ENCODE data around the gene FFAR2.
A peak's percentile ranks its signal among the peaks of the same experiment; 100 is the strongest.

Gene FFAR2

GRCh38 chr19:35425682-35426081, 22.4 kb upstream of the FFAR2 start:
- no peak for DNase-seq (ENCODE audit: low read depth in 3 of 3)

- no peak for DNase-seq (ENCODE audit: low read depth in 3 of 3)
These were observed 20.9 kb upstream of the FFAR2 start for GRCh38 chr19:35427187-35427586.

GRCh38 chr19:35429698-35430408, 18.2 kb upstream of the FFAR2 start:
- DNase-seq (ENCODE audit: low read depth in 3 of 3) = no peak

DNA sequence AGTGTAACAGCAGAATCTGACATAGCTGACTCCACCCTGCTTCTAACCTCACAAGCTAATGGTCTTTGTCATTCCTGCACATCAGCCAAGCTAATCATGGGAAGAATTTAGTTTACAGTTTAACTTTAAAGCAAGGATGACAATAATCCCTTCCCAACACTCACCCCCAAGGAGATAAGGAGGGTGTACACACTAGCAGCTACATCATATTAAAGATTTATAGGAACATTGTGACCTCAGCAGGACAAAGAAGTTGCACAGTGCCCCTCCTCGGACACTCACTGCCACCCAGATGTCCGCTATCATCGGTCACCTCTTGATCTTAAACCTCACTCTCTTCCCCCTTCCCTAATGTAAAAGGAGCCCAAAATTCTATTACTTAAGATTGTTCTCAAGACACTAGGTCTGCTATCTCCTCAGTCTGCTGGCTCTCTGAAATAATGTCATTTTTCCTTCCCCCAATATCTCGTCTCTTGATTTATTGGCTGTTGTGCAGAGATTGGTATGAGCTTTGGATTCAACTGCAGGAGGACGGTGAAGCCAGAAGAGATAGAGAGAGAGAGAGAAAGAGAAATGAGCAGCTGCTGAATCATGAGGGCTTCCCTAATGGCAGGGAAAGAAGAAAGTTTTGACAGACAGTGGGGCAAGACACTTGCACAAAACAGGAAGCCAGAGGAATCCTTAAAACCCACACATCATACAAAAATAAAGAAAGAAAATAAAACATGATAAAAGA, 17.5 kb upstream of the FFAR2 start:
- DNase-seq (ENCODE audit: low read depth in 3 of 3) = no peak

GRCh38 chr19:35431145-35431807, 16.8 kb upstream of the FFAR2 start:
- DNase-seq (ENCODE audit: low read depth in 3 of 3) = no peak

DNA sequence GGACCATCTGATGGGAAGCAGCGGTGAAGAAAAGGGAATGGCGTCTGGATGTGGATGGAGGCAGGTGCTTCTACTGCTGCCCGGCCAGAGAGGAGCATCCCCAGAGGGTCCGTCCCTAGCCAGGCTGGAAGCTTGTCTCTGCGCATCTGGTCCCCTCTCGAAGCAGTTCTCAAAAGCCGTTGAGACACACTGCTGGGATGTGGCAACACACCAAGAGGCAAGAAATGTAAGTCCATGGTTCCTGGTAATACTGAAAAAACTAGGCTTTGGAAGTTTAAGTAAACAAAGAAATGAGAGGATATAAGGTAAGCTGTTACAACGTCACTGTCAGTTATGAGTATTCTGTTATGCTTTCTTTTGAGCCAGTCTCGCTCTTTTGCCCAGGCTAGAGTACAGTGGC, 15.1 kb upstream of the FFAR2 start:
- DNase-seq (ENCODE audit: low read depth in 3 of 3) = no peak

DNA sequence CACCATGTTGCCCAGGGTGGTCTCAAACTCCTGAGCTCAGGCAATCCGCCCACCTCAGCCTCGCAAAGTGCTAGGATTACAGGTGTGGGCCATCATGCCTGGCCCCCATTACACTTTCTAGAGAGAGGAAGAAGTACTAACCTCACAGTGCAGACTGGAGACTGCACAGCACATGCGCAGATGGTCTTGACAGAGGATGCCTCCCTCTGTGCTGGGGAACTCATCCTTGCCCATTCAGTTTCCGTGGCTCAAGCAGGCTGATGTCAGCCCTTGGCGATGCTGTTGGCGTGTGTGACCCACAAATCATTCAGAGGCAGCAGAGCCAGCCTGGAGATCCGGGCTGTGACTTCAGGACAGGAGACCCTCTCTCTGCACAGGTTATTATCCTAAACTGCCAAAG, 14.6 kb upstream of the FFAR2 start:
- no peak for DNase-seq (ENCODE audit: low read depth in 3 of 3)

- DNase-seq (ENCODE audit: low read depth in 3 of 3) = no peak
These were observed 12.2 kb upstream of the FFAR2 start for GRCh38 chr19:35435896-35436295.

GRCh38 chr19:35436477-35437405, 11.3 kb upstream of the FFAR2 start:
- peak in 1 of 3 experiments; percentile 3 for DNase-seq (ENCODE audit: low read depth in 3 of 3)

GRCh38 chr19:35437406-35437951, 10.6 kb upstream of the FFAR2 start:
- DNase-seq (ENCODE audit: low read depth in 3 of 3) = no peak

DNA sequence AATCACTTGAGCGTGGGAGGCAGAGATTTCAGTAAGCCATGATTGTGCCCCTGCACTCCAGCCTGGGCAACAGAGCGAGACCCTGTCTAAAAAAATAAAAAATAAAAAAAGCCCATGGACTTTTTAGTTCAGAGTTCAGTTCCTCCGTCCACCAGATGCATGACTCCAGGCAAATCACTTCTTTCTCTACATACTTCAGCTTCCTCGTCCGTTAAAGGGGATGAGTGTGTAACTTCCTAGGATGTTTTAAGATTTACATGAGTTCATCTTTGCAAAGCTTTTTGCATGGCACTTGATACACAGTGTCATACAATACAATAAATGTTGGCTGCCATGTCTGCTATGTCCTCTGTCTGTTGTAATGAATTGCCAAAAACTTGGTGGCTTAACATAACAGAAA, 10.0 kb upstream of the FFAR2 start:
- DNase-seq (ENCODE audit: low read depth in 3 of 3) = no peak

- DNase-seq (ENCODE audit: low read depth in 3 of 3) = no peak
These were observed 9.5 kb upstream of the FFAR2 start for GRCh38 chr19:35438527-35438926.

GRCh38 chr19:35439921-35440320, 8.1 kb upstream of the FFAR2 start:
- DNase-seq (ENCODE audit: low read depth in 3 of 3) = no peak

GRCh38 chr19:35442091-35442490, 6.0 kb upstream of the FFAR2 start:
- no peak for DNase-seq (ENCODE audit: low read depth in 3 of 3)

DNA sequence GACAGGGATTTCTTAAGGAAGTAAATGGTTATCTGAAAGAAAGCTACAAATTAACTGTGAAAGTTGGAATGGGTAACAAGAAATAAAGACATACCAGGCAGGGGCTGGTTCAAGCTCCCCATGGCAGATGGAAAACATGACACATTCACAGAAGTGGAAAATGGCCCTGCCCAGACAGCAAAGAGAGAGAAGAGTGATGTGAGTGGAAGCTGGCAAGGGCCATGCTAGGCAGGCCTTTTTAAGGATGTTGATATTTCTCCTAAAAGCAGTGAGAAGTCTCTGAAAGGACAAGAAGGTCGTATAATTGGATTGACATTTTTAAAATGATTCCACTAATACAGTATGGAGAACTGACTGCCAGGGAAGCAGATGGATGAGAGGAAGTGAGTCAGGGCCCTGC, 3.3 kb upstream of the FFAR2 start:
- DNase-seq (ENCODE audit: low read depth in 3 of 3) = no peak

DNA sequence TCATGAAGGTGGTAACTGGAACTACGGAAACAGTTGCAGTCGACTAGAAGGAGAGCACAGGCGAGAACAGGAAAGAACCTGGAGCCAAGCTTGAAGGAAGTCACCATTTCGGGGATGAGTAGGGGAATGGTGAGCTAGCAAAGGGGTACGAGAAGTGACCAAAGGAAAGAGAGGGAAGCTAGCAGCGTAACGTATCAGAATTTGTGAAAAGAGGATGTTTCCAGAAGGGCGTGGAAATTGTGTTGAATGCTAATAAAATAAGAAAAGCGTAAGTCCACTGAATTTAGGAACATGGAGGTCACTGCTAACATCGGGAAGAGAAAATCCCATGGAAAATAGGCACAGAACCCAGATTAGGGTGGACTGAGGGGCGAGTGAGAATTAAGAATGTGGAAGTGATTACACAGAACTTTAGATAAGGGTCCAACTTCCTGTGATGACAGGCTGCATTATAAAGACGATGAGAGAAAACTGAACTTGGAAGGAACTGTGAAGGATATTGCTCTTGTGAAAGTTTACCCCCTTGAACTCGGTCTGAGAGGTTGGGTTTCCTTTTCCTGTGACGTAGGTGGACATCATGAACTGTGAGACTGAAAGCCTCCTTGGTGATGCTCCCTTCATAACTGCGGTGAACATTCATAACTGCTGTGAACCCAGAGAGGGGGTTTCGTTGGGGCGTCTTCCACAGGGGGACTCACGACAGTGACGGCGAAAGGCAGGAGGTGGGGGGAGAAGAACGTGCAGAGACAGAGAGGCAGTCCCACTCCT, 2.0 kb upstream of the FFAR2 start:
- no peak for DNase-seq (ENCODE audit: low read depth in 3 of 3)

DNA sequence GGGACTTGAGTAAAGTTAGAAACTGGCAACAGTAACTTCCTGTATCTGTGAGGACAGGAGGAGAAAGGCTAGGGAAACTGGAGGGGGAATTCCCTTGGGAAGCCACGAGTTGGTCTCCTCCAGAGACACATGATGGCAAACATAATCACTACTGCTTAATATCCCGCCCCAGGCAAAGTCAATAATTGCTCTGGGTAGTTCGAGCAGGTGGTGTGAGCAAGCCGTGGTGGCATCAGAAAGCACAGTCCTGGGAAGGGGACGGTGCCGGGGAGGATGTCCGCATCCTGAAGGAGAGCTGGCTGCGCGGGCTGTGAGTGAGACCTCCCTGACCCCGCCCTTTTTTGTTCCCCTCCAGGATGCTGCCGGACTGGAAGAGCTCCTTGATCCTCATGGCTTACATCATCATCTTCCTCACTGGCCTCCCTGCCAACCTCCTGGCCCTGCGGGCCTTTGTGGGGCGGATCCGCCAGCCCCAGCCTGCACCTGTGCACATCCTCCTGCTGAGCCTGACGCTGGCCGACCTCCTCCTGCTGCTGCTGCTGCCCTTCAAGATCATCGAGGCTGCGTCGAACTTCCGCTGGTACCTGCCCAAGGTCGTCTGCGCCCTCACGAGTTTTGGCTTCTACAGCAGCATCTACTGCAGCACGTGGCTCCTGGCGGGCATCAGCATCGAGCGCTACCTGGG, 1.4 kb downstream of the FFAR2 start:
- no peak for DNase-seq (ENCODE audit: low read depth in 3 of 3)

- no peak for DNase-seq (ENCODE audit: low read depth in 3 of 3)
These were observed 3.5 kb downstream of the FFAR2 start for GRCh38 chr19:35451338-35452096.

GRCh38 chr19:35454663-35455062, 6.6 kb downstream of the FFAR2 start:
- DNase-seq (ENCODE audit: low read depth in 3 of 3) = no peak

All from stimulated activated CD4-positive, alpha-beta T cell treated with anti-CD3 and anti-CD28 coated beads, TNF-alpha, amount 100 ng/mL, for 4 hours (primary cell).